Urinary bladder (tissue), 4 donors: ENCODE measurements around the gene THADA. TPM values are rescaled to one million over a fixed set of nuclear protein-coding genes. Genes with fewer than 3 reads are reported as not detected.

Source experiments
- DNase-seq: peaks from one replicate; pipeline ENCODE4 v3.0.0-alpha.2; 2015; ENCODE audit errors: extremely low spot score
- H3K27ac ChIP-seq: one replicate; pipeline ENCODE4 v1.5.1; 2013; ENCODE audit warnings: low read depth, mild to moderate bottlenecking, moderate library complexity
- H3K36me3 ChIP-seq: one replicate; pipeline ENCODE4 v1.6.1; 2013; ENCODE audit warnings: mild to moderate bottlenecking, moderate library complexity; ENCODE audit not compliant: insufficient read depth
- H3K4me1 ChIP-seq: one replicate; pipeline ENCODE4 v1.6.1; 2013; ENCODE audit warnings: mild to moderate bottlenecking, moderate library complexity; ENCODE audit not compliant: insufficient read depth
- H3K4me3 ChIP-seq: one replicate; pipeline ENCODE4 v1.5.1; 2013; ENCODE audit warnings: low read depth, low read length
- WGBS: extraction: QIAGEN DNeasy Blood & Tissue Kit; methylation state at CpG from one replicate; pipeline ENCODE4 v1.1.7; 2013; 5-methylcytosine and 5-hydroxymethylcytosine counted together
- polyA plus RNA-seq: library from polyadenylated mRNA; stranded (reverse); fragments of 200-250 nt; gene quantifications from one replicate; pipeline ENCODE4 v1.2.3, GENCODE V29; 2013
- total RNA-seq: library from RNA; depleted of rRNA; stranded (reverse); fragments of >200 nt; gene quantifications from one replicate; pipeline ENCODE4 v1.2.3, GENCODE V29; 2014
- donor health status: healthy with polysubstance abuse.
- donor health status: healthy.

Gene THADA
- total and polyA plus RNA-seq, 2 donors = 12.2 to 71.6 TPM

DNA sequence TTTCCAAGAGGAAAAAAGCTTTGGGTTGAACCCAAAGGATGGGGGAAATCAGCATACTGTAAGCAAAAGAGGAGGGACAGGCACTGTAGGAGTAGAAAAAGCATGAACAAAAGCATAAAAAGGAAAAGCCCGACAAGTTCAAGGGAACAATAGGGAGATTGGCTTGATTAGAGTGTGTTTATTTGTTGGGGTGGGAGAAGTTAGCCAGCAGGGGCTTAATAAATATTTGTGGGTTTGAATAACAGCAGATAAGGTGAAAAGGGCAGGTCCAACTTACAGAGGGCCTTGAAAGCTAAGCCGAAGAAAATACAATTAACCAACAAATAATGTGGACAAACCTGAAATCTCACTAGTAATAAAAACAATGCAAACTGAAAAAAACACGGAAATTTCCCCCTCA lies 126.7 kb downstream of the THADA start:
- 67% methylated on average over 3 of the region's 3 CpGs for WGBS
- H3K4me1 ChIP-seq = no peaks in the 10 kb centered on the region
- no peak overlapping the region for H3K4me3 ChIP-seq
- H3K36me3 ChIP-seq = no peaks in the 10 kb centered on the region
- H3K27ac ChIP-seq = no peak overlapping the region
- DNase-seq = no peak

GRCh38 chr2:43467891-43468290 lies 127.9 kb downstream of the THADA start:
- Histone ChIP-seq H3K36me3 (no peaks in the 10 kb centered on the region), H3K4me1 (no peaks in the 10 kb centered on the region), H3K4me3 (no peak overlapping the region), H3K27ac (peak overlapping the region; percentile 23)
- 34% methylated on average over 3 of the region's 3 CpGs for WGBS
- no peak for DNase-seq

DNA sequence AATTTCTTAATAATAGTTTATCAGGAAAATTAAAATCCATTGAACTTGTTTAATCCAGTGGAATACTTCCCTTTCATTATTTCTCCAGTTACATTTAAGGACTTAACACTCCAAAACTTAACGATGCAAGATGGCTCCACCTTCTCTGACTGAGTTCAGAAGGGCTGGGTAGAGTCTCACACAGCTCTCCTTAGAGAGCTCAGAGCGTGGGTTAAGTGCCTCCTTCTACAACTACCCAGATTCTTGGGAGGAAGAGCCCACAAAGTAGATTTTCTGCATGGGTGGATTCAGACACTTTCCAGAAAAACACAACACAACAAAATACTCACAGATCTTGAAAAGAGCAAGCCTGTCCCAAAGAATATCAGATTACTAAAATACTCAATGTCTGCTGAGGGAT lies 130.6 kb downstream of the THADA start:
- DNase-seq = no peak
- Histone ChIP-seq H3K4me1 (no peaks in the 10 kb centered on the region), H3K27ac (no peak overlapping the region), H3K36me3 (no peaks in the 10 kb centered on the region), H3K4me3 (no peak overlapping the region)
- 94% methylated on average over 2 of the region's 2 CpGs for WGBS

DNA sequence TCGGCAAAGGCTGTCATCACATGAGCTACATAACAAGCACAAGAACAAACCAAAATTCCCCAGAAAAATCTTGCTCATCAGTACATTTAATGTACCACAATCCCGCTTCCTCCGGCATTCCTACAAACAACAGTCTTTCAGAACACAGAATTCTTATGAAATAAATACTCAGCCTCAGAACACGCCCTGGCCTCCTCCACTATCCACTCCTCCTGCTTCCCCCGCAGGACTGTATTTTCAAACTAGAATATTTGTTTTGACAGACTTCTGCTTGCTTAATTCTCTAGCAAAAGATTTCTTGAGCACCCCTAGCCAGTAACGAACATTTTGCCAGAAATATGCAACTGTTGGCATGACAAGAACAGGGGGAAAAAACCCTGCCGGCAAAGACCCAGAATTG lies 131.2 kb downstream of the THADA start:
- H3K4me1 ChIP-seq = peaks cover under 1% of the 10 kb centered on the region

GRCh38 chr2:43462866-43463641 lies 132.8 kb downstream of the THADA start:
- Histone ChIP-seq H3K4me3 (no peak overlapping the region), H3K36me3 (no peaks in the 10 kb centered on the region), H3K4me1 (peaks cover 2% of the 10 kb centered on the region), H3K27ac (no peak overlapping the region)
- WGBS = 39% methylated on average over 4 of the region's 4 CpGs
- no peak for DNase-seq

More for the DNA sequence above, 131.2 kb downstream of the THADA start:
- no peak for DNase-seq
- Histone ChIP-seq H3K36me3 (no peaks in the 10 kb centered on the region), H3K27ac (peak overlapping the region; percentile 23), H3K4me3 (no peak overlapping the region)
- WGBS = 37% methylated on average over 7 of the region's 7 CpGs

- 72% methylated on average over 3 of the region's 3 CpGs for WGBS
- Histone ChIP-seq H3K27ac (no peak overlapping the region), H3K36me3 (no peaks in the 10 kb centered on the region), H3K4me1 (peaks cover 2% of the 10 kb centered on the region), H3K4me3 (no peak overlapping the region)
- no peak for DNase-seq
Measured at GRCh38 chr2:43461453-43462073, 134.3 kb downstream of the THADA start.

GRCh38 chr2:43460611-43461365 lies 135.1 kb downstream of the THADA start:
- no peak for DNase-seq
- WGBS = 85% methylated on average over 4 of the region's 4 CpGs
- no peak overlapping the region for H3K4me3 ChIP-seq

DNA sequence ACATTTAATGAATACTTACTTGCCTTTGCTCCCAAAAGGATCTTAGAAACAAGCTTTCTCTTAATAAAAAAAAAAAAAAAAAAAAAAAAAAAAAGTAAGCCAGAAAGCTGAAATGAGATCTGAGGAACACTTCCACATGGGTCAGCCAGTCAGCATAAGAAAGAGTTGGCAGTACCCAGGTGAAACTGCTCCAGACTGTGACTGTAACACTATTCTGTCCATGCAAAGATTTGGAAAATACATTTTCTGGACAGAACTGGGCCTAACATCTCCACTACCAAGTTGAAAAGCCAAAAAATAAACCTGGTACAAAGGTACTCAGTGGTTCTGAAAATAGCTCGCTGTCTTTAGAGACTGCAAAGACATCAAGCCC lies 135.7 kb downstream of the THADA start:
- no peak for DNase-seq
- no peak overlapping the region for H3K27ac ChIP-seq
- no peak overlapping the region for H3K4me3 ChIP-seq
- H3K36me3 ChIP-seq = no peaks in the 10 kb centered on the region
- WGBS = 97% methylated on average over 1 of the region's 1 CpG
- H3K4me1 ChIP-seq = peaks cover 2% of the 10 kb centered on the region

More at GRCh38 chr2:43460611-43461365, 135.1 kb downstream of the THADA start:
- H3K36me3 ChIP-seq = no peaks in the 10 kb centered on the region
- H3K4me1 ChIP-seq = peaks cover 2% of the 10 kb centered on the region
- H3K27ac ChIP-seq = no peak overlapping the region

DNA sequence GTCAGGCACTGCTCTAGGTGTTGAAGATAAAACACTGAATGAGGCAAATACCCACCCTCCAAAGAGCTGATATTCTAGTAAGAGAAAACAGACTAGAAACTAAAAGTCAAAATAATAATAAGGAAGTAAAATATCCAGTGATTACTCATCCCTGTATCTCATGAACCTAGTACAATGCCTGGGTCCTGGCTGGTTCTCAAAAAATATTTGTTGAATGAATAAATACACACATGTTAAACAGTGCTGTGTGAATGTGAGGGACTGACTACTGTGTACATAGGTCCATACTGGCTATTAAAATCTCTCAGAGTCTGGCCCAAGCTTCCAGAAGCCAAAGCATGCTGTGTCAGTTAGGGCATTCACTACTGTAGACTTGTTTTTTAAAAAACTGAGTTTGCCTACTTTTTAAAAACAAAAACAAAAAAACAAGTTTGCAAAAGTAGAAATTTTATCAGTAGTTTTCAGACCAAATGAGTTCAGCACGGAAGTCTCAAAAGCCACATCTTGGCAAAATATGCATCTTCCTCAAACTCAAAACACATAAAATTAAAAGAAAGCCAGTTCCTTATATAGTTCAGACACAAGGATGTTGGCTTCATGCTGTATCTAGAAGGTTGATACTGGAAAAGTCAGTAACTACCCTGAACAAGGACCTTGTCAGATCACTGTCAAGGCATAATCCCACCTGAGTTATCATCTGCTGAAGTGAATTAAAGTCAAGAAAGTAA lies 136.2 kb downstream of the THADA start:
- WGBS = 55% methylated on average over 1 of the region's 1 CpG

GRCh38 chr2:43458014-43458628 lies 137.7 kb downstream of the THADA start:
- Histone ChIP-seq H3K4me1 (peaks cover 2% of the 10 kb centered on the region), H3K27ac (no peak overlapping the region), H3K36me3 (no peaks in the 10 kb centered on the region), H3K4me3 (no peak overlapping the region)
- DNase-seq = no peak
- WGBS = 60% methylated on average over 4 of the region's 4 CpGs

More for the DNA sequence above, 136.2 kb downstream of the THADA start:
- H3K36me3 ChIP-seq = no peaks in the 10 kb centered on the region
- DNase-seq = no peak
- H3K27ac ChIP-seq = no peak overlapping the region
- no peak overlapping the region for H3K4me3 ChIP-seq
- H3K4me1 ChIP-seq = peaks cover 2% of the 10 kb centered on the region

- no peak for DNase-seq
- Histone ChIP-seq H3K27ac (no peak overlapping the region), H3K4me3 (no peak overlapping the region), H3K4me1 (peaks cover 2% of the 10 kb centered on the region), H3K36me3 (no peaks in the 10 kb centered on the region)
- WGBS = 79% methylated on average over 6 of the region's 6 CpGs
Measured at GRCh38 chr2:43455731-43456642, 139.9 kb downstream of the THADA start.

- no peak for DNase-seq
- no peak overlapping the region for H3K27ac ChIP-seq
- H3K4me3 ChIP-seq = no peak overlapping the region
- peaks cover 2% of the 10 kb centered on the region for H3K4me1 ChIP-seq
- 94% methylated on average over 5 of the region's 5 CpGs for WGBS
- H3K36me3 ChIP-seq = no peaks in the 10 kb centered on the region
Measured at GRCh38 chr2:43455296-43455695, 140.5 kb downstream of the THADA start.
